HG03103 (cell line): Measurements from ENCODE around the gene TEKT1.
"Not testable (repeated sequence)": the region's sequence is repeated elsewhere in the genome, so short reads cannot be mapped to it uniquely, and the experiment has no call there.

Source experiments
- ATAC-seq: cut with Tn5 transposase; IDR thresholded peaks from one replicate; pipeline ENCODE4 v1.9.1; 2021; ENCODE audit warnings: low read depth; ENCODE audit not compliant: unreplicated experiment

Gene TEKT1

GRCh38 chr17:6831661-6832263, at the start of gene TEKT1:
TEKT1 (minus strand) TSS chr17:6831729; CDS start chr17:6830376, 1,353 bp downstream.
- ATAC-seq = no peak

DNA sequence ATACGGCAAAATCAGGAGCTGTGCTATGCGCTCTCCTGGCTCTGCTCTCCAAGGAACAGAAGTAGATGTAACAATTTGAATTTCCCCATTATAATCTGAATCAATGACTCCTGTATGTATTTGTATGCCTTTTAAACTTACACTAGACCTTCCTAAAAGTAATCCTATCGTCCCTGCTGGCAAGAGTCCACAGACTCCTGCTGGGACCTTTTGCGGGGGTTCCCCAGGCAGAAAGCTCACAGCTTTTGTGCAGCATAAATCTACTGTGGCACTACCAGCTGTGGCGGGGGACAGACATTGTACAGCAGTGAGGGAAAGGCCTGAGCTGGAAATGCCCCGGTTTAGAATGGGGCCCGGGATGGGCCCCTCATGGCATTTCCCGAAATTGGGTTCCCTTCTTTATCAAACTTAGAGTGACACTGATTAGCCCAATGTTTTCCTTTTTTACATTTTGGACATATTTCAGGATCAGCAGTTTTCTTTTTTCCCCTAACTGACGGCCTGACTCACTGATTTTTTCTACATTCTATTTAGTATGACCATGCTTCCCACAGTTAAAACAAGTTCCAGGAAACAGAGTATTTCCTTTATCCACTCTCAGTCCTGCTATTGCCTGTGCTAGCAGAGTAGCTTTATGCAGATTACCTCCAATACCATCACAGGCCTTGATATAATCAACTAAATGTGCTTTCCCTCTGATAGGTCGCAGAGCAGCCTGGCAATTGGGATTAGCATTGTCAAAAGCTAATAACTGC, 47.9 kb upstream of the TEKT1 start:
- ATAC-seq = not testable (repeated sequence)

DNA sequence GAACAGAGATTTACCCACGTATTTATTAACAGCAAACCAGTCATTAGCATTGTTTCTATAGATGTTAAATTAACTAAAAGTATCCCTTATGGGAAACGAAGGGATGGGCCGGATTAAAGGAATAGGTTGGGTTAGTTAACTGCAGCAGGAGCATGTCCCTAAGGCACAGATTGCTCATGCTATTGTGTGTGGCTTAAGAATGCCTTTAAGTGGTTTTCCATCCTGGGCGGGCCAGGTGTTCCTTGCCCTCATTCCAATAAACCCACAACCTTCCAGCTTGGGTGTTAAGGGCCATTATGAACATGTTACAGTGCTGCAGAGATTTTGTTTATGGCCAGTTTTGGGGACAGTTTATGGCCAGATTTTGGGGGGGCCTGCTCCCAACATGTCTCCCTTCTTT, 43.7 kb upstream of the TEKT1 start:
- not testable (repeated sequence) for ATAC-seq

GRCh38 chr17:6872936-6873335, 41.4 kb upstream of the TEKT1 start:
- ATAC-seq = no peak

DNA sequence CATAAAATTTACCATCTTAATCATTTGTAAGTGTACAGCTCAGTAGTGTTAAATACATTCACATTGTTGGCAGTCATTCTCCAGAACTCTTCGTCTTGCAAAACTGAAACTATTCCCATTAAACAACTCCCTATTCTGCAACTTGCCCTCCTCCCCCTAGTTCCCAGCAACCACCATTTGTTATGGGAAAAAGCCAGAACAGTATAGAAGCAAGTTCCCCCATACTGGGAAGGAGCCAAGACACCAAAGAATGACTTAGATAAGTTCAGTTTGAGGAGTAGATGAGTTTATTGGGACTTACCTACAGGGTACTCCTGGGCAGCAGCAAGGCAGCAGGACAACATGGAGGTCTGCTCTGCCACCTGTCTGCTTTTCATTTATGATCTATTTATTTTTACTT, 39.3 kb upstream of the TEKT1 start:
- no peak for ATAC-seq

GRCh38 chr17:6868582-6868981, 37.1 kb upstream of the TEKT1 start:
- no peak for ATAC-seq

DNA sequence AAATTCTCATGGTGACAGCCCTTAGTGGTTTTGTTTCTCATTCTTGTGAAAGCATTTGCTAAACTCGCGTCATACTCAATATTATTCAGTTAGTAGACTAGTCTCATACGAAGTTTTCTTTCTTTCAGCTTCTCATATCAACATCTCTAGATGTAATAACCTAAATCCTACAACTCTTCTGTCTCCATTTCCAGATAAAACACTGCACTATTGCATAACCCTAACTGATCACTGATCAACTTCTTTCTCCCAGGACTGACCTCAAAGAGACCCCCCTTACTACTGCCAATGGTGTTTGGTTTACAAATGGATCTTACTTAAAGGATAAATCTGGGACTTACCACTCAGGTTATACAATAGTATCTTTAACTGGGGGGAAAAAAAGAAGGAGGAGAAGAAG, 36.3 kb upstream of the TEKT1 start:
- ATAC-seq = no peak

- no peak for ATAC-seq
These were observed 31.3 kb upstream of the TEKT1 start for GRCh38 chr17:6862825-6863224.

DNA sequence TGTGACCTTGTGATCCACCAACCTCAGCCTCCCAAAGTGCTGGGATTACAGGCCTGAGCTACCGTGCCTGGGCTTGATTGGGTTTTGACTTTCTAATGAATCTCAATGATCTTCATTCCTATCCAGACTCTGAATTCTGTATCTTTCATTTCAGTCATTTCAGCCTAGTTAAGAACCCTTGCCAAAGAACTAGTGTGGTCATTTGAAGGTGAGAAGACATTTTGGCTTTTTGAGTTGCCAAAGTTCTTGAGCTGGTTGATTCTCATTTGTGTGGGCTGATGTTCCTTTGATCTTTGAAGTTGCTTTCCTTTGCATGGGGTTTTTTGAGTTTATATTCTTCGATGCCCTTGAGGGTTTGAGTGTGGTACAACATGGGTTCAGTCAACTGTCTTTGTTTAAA, 30.6 kb upstream of the TEKT1 start:
- ATAC-seq = no peak

DNA sequence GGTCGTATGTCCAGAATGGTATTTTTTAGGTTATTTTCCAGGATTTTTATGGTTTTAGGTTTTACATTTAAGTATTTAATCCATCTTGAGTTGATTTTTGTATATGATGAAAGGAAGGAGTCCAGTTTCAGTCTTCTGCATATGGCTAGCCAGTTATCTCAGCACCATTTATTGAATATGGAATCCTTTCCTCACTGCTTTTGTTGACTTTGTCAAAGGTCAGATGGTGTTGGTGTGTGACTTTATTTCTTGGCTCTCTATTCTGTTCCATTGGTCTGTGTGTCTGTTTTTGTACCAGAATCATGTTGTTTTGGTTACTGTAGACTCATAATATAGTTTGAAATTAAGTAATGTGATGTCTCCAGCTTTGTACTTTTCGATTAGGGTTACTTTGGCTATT, 26.4 kb upstream of the TEKT1 start:
- ATAC-seq = no peak

DNA sequence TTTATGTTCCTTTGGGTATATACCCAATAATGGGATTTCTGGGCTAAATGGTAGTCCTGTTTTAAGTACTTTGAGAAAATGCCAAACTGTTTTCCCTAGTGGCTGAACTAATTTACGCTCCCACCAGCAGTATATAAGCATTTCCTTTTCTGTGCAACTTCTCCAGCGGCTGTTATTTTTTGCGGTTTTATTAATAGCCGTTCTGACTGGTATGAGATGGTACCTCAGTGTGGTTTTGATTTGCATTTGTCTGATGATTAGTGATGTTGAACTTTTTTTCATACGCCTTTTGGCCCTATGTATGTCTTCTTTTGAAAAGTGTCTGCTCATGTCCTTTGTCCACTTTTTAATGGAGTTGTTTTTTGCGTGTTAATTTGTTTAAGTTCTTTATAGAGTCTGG, 25.8 kb upstream of the TEKT1 start:
- no peak for ATAC-seq

DNA sequence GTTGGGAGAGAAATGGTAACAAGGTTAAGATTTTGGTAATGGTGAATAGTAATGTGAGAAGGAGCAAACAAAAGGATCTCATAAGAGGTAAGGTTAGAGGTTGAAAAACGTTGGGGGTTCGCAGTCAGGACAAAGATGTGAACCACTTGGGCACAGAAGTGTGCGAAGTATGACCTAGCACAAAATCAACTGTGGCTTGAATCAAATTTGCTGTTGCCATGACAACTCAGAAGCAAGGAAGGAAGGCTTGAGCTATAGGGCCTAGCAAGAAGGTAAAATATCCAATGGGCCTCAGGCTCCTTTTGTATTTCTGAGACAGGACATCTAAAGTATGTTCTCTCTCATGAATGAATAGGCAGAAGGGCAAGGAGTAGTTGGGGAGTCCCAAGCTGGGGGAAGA, 24.5 kb upstream of the TEKT1 start:
- ATAC-seq = no peak

DNA sequence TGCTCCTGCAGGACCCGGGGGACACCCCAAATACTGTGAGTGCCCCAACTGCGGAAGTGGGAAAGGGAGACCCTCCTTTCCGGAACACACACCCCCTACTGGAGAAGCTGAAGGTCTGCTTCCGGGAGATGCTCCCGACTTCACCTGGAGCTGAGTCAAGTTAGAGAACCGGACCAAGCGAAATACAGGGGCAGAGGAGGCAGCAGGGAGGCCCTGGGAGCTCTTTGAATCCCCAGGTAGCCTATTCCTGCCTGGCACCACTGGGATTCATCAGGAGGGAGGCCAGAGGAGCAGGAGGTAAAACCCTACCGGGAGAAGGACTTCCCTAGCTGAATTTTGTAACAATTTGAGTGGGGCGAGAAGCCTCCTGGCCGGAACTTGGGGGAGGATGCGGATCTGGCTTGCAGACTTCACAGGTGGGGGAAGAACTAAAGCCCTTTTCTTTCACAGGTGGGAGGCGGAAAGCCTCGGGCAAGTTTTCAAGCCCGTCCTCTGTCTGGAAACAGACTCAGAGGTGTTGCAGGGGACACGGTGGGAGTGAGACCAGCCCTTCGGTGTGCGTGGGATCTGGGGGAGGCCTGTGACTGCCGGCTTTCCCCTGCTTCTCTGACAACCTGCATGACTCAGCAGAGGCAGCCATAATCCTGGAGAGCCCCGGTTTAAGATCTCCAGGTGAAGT, 22.4 kb upstream of the TEKT1 start:
- ATAC-seq = no peak

DNA sequence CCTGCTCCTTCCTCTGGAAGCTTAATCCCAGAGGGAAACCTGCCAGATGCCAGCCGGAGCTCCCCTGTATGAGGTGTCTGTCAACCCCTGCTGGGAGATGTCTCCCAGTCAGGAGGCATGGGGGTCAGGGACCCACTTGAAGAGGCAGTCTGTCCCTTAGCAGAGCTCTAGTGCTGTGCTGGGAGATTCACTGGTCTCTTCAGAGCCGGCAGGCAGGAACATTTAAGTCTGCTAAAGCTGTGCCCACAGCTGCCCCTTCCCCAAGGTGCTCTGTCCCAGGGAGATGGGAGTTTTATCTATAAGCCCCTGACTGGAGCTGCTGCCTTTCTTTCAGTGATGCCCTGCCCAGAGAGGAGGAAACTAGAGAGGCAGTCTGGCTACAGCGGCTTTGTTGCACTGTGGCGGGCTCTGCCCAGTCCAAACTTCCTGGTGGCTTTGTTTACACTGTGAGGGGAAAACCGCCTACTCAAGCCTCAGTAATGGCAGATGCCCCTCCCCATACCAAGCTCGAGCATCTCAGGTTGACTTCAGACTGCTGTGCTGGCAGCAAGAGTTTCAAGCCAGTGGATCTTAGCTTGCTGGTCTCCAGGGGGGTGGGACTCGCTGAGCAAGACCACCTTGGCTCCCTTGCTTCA, 17.1 kb upstream of the TEKT1 start:
- ATAC-seq = not testable (repeated sequence)

- ATAC-seq = not testable (repeated sequence)
These were observed 14.6 kb upstream of the TEKT1 start for GRCh38 chr17:6846138-6846537.

DNA sequence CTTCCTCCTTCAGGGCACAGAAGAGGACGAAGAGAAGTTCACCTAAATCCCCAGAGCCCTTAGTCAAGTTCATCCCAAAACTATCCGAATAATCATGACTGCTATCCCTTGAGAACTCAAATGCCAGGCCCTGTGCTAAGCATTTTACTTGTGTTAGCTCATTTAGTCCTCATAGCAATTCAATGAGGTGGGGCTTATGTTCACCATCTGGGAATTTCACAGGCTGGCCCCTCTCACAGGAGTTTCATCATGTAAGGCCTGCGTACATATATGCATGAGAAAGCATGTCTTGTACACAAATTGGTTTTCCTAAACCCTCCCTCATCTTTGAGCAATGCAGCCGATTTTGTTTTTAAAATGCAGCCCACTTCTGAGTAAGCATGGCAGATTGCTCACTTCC, 12.9 kb upstream of the TEKT1 start:
- ATAC-seq = not testable (repeated sequence)

GRCh38 chr17:6843241-6843880, 11.8 kb upstream of the TEKT1 start:
- no peak for ATAC-seq

GRCh38 chr17:6841769-6842168, 10.2 kb upstream of the TEKT1 start:
- not testable (repeated sequence) for ATAC-seq

- ATAC-seq = no peak
These were observed 1.0 kb downstream of the TEKT1 start for GRCh38 chr17:6830383-6830986.

- ATAC-seq = no peak
These were observed 8.5 kb downstream of the TEKT1 start for GRCh38 chr17:6823011-6823442.
